WERI-Rb-1 (cell line): ENCODE data around the gene PCDH9.

Source experiments
- DNase-seq: peaks from one replicate; pipeline ENCODE4 v3.0.0-alpha.2; 2020
- H3K27ac ChIP-seq: fragments of 250-450 bp; sonication (Bioruptor Pico); 2 replicates; pipeline ENCODE4 v1.5.1; 2020; ENCODE audit warnings: mild to moderate bottlenecking, moderate library complexity
- H3K27me3 ChIP-seq: fragments of 250-450 bp; sonication (Bioruptor Pico); 2 replicates; pipeline ENCODE4 v1.5.1; 2021; ENCODE audit warnings: mild to moderate bottlenecking, low read depth, moderate library complexity; ENCODE audit not compliant: insufficient read depth, severe bottlenecking
- H3K36me3 ChIP-seq: fragments of 250-450 bp; sonication (Bioruptor Pico); 2 replicates; pipeline ENCODE4 v1.5.1; 2020; ENCODE audit warnings: mild to moderate bottlenecking, moderate library complexity
- H3K4me3 ChIP-seq: 2 replicates; pipeline ENCODE4 v1.5.1; 2011; ENCODE audit warnings: low read depth, mild to moderate bottlenecking, control low read depth, low read length
- H3K9me3 ChIP-seq: fragments of 250-450 bp; sonication (Bioruptor Pico); 2 replicates; pipeline ENCODE4 v1.5.1; 2021; ENCODE audit warnings: mild to moderate bottlenecking, moderate library complexity; ENCODE audit not compliant: severe bottlenecking
- CTCF ChIP-seq: IDR thresholded peaks from 2 replicates; pipeline ENCODE4 v1.5.1; 2011; ENCODE audit warnings: low read depth, mild to moderate bottlenecking, control low read depth, inconsistent platforms, low read length

The PCDH9 gene

DNA sequence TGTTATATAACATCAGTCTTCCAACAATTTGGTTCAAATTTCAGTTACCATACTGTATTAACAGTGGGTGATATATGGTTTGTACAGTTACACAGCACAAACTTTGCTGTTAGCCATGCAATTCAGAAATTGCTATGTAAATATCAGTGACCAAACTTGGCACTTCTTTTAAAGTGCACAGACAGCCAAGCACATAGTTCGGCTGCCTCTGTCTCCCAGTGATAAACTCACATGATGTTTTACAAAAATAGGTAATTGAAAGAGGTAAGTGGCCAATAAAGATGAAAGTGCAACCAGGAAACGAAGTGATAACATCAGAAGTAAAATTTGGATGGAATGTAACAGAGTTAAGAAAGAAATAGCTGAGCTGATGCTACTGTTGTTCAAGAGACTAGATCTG, 143.9 kb downstream of the PCDH9 start:
- H3K9me3 ChIP-seq, result no peaks in the 10 kb centered on the region
- no peaks in the 10 kb centered on the region for H3K27me3 ChIP-seq
- no peak overlapping the region for H3K4me3 ChIP-seq
- no peaks in the 10 kb centered on the region for H3K36me3 ChIP-seq
- H3K27ac ChIP-seq, result no peak overlapping the region
- TF ChIP-seq CTCF, result no peak
- DNase-seq, result no peak

DNA sequence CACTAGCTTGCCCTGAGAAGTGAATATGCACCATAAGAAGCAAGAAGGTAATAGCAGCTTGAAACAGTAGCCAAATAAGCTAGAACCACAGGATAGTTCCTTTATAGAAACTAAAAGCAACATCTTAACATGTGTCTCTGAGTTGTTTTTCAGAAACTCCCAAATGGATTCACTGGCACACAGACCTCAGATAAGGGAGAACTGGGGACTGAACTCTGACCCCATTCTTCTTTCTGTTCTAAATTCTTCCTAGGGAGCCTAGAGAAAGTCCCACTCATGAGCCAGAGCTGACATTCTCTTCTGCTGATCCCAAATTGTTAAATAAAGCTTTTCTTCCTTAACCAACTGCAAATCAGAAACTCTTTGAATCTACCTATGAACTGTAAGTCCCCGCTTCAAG, 146.1 kb downstream of the PCDH9 start:
- no peak overlapping the region for H3K4me3 ChIP-seq
- DNase-seq, result no peak
- no peaks in the 10 kb centered on the region for H3K27me3 ChIP-seq
- H3K36me3 ChIP-seq, result no peaks in the 10 kb centered on the region
- H3K27ac ChIP-seq, result no peak overlapping the region
- H3K9me3 ChIP-seq, result no peaks in the 10 kb centered on the region
- no peak for TF ChIP-seq CTCF

DNA sequence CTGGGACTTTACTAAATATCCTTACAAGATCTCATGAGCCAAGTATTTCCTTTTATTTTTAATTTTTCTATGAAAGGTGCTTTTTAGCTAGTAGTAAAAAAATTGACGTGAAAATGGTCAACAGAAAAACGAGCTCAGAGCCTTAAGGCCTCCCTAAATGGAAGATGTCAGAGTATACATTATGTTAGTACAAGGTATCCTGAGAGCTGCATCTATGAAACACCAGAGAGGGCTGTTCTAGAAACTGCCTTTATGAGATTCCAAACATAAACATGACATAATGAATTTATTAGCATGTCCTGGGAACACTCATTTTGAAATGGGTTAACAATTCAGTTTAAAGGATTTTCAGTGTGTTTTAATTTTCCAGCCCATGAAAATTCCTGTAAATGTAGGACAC, 146.6 kb downstream of the PCDH9 start:
- no peak for DNase-seq
- Histone ChIP-seq H3K9me3 (no peaks in the 10 kb centered on the region), H3K36me3 (no peaks in the 10 kb centered on the region), H3K27me3 (no peaks in the 10 kb centered on the region), H3K4me3 (no peak overlapping the region), H3K27ac (no peak overlapping the region)
- no peak for TF ChIP-seq CTCF

DNA sequence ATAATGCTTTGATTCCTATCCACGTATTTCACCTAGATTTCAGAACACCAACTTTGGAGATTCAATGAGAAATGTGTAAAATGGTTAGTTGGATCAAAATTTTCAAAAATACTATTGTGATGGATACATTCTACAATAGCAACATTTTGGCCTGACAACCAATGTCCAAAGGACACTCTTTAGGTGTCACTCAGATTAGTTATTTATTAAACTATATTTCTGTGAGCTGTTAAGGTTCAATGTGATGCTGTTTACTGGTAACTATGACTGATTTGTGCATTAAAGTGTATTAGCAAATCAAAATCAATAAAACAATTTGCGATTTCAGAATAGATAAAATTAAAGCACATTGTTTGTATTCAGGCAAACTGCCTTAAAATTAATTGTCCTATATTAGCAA, 149.8 kb downstream of the PCDH9 start:
- TF ChIP-seq CTCF, result no peak
- DNase-seq, result no peak
- Histone ChIP-seq H3K27ac (no peak overlapping the region), H3K36me3 (no peaks in the 10 kb centered on the region), H3K4me3 (no peak overlapping the region), H3K9me3 (no peaks in the 10 kb centered on the region), H3K27me3 (no peaks in the 10 kb centered on the region)

DNA sequence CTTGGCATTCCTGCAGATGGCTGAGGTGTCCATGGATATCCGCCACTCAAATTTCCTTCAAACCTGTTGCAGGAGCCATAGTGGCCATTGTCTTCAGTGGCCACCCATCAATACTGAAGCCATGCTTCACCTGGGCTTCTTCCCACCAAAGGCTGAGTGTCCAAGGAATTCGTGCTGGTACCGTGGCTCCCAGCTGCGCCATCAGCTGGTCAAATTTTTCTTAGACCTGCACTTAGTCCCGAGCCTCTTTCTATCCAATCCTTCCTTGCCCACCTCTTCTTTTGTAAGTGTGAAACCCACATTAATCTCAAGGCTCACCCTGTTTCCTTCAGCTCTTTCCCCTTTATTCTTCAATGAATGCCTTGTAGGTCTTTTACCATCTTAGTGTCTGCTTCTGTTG, 152.1 kb downstream of the PCDH9 start:
- no peak for DNase-seq
- H3K27ac ChIP-seq, result no peak overlapping the region
- no peak for TF ChIP-seq CTCF
- H3K36me3 ChIP-seq, result no peaks in the 10 kb centered on the region
- no peaks in the 10 kb centered on the region for H3K9me3 ChIP-seq
- H3K4me3 ChIP-seq, result no peak overlapping the region
- H3K27me3 ChIP-seq, result no peaks in the 10 kb centered on the region

GRCh38 chr13:67077132-67077531, 153.0 kb downstream of the PCDH9 start:
- Histone ChIP-seq H3K36me3 (no peaks in the 10 kb centered on the region), H3K9me3 (no peaks in the 10 kb centered on the region), H3K27ac (no peak overlapping the region), H3K4me3 (no peak overlapping the region), H3K27me3 (no peaks in the 10 kb centered on the region)
- no peak for TF ChIP-seq CTCF
- DNase-seq, result no peak
